ENCODE measurements around the gene C2orf74.
"Not testable (repeated sequence)": the region's sequence is repeated elsewhere in the genome, so short reads cannot be mapped to it uniquely, and the experiment has no call there.

C2orf74 gene

GRCh38 chr2:61175036-61175435 is 13.0 kb downstream of the C2orf74 start:
- DNase-seq = no peak

- DNase-seq = peak; percentile 91 to 94
Measured at GRCh38 chr2:61176755-61177726, 15.1 kb downstream of the C2orf74 start.

- DNase-seq = no peak
Measured at GRCh38 chr2:61177727-61178549, 15.9 kb downstream of the C2orf74 start.

GRCh38 chr2:61178603-61179545 is 16.9 kb downstream of the C2orf74 start:
- no peak for DNase-seq

- no peak for DNase-seq
Measured at GRCh38 chr2:61179701-61180639, 18.0 kb downstream of the C2orf74 start.

- no peak for DNase-seq
Measured at GRCh38 chr2:61180686-61181085, 18.7 kb downstream of the C2orf74 start.

GRCh38 chr2:61181382-61182058 is 19.5 kb downstream of the C2orf74 start:
- DNase-seq = no peak

- no peak for DNase-seq
Measured at GRCh38 chr2:61182059-61182383, 20.0 kb downstream of the C2orf74 start.

GRCh38 chr2:61183795-61184194 is 21.8 kb downstream of the C2orf74 start:
- DNase-seq = no peak

GRCh38 chr2:61184263-61184662 is 22.3 kb downstream of the C2orf74 start:
- no peak for DNase-seq

GRCh38 chr2:61185231-61185728 is 23.3 kb downstream of the C2orf74 start:
- DNase-seq = no peak

- no peak for DNase-seq
Measured at GRCh38 chr2:61187085-61187484, 25.1 kb downstream of the C2orf74 start.

GRCh38 chr2:61193670-61194561 is 31.9 kb downstream of the C2orf74 start:
- no peak for DNase-seq

GRCh38 chr2:61194646-61195045 is 32.7 kb downstream of the C2orf74 start:
- not testable (repeated sequence) for DNase-seq

GRCh38 chr2:61196671-61197070 is 34.7 kb downstream of the C2orf74 start:
- DNase-seq = no peak

- DNase-seq = no peak
Measured at GRCh38 chr2:61205132-61205531, 43.1 kb downstream of the C2orf74 start.

GRCh38 chr2:61210332-61210981 is 48.5 kb downstream of the C2orf74 start:
- no peak for DNase-seq

- no peak for DNase-seq
Measured at GRCh38 chr2:61214171-61214570, 52.2 kb downstream of the C2orf74 start.

Measured in NCI-H187 (cell line).